BLaER1 treated with 17β-estradiol and CSF1 and Interleukin-3, amounts not matched to agents 10 nM and 100 nM (cell line): ENCODE results near the gene ZNF581.

Experiments used
- H3K27ac ChIP-seq, 11 experiments: shearing (Covaris generic); formaldehyde crosslinking; 2 replicates each; pipeline ENCODE4 v1.8.1; 2022
- H3K27me3 ChIP-seq, 11 experiments: shearing (Covaris generic); formaldehyde crosslinking; 2 replicates each; pipeline ENCODE4 v1.8.1; 2022
- H3K36me3 ChIP-seq, 11 experiments: shearing (Covaris generic); formaldehyde crosslinking; 2 replicates each; pipeline ENCODE4 v1.8.1; 2022
- H3K4me1 ChIP-seq, 10 experiments: shearing (Covaris generic); formaldehyde crosslinking; 2 replicates each; pipeline ENCODE4 v1.8.1; 2022
- H3K4me2 ChIP-seq, 11 experiments: shearing (Covaris generic); formaldehyde crosslinking; 2 replicates each; pipeline ENCODE4 v1.8.1; 2022
- H3K4me3 ChIP-seq, 10 experiments: shearing (Covaris generic); formaldehyde crosslinking; 2 replicates each; pipeline ENCODE4 v1.8.1; 2022
- H3K9ac ChIP-seq, 11 experiments: shearing (Covaris generic); formaldehyde crosslinking; 2 replicates each; pipeline ENCODE4 v1.8.1; 2022
- H3K9me3 ChIP-seq, 11 experiments: shearing (Covaris generic); formaldehyde crosslinking; replicated peaks in 1 of 11; 2 replicates each; pipeline ENCODE4 v1.8.1; 2022
- H4K20me1 ChIP-seq, 11 experiments: shearing (Covaris generic); formaldehyde crosslinking; 2 replicates each; pipeline ENCODE4 v1.8.1; 2022
- Cebpa-rat ChIP-seq, 11 experiments: shearing (Covaris generic); IDR thresholded peaks; 2 replicates each; pipeline ENCODE4 v1.8.1; 2022

The ZNF581 gene

DNA sequence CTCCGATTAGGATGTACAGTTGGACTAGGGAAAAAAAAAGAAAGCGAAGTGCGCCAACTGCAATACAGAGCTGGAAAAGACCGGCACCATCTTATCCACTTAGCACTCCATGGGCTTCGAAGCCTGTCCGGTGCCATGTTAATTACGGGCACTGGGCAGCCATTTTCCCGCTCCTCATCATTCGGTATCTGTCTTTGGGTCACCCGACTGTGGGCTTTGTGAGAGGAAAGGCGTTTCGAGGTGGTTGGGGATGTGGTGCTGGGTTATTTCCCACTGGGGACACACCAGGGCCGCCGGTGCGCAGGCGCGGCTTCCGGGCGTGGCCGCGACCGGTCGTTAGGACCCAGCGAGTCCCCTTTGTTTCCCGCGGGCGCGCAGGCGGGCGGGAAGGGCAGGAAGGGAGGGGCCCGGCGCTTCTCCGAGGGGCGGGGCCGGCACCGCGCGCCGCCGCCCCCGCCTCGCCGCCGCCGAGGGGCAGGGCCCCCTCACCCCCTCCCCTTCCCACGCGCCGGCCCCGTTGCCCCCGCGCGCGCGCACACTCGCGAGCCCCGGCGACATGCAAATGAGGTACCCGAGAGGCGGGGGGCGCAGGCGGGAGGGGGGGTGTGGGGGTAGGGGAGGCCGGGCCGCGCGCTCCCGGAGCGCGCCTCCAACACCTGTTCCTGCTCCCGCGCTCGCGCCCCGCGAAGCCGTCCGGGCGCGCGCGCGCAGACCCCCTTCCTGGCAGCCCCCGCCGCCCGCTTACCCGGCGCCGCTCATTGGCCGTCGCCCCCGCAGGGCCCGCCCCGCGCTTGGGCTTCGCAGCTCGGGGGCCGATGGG, 43.4 kb upstream of the ZNF581 start, which contains the start of gene ZNF524:
Gene ZNF524 (plus strand): TSS at position 447 of the 820 bp plus-strand sequence. CDS start 1,825 bp downstream, outside the sequence.
- H3K27me3 ChIP-seq: no peaks in the 10 kb centered on the region
- TF ChIP-seq Cebpa-rat (IDR thresholded peaks at IDR 0.05): no peak
- H3K27ac ChIP-seq: peak within 1 kb of the TSS; percentile 95 to 99 (median 97)
- H3K4me2 ChIP-seq: peak within 1 kb of the TSS; percentile 75 to 96 (median 87)
- peaks cover 0 to 8% (median 0%) of the 10 kb centered on the region in 11 experiments; a peak in 1 of 22 replicates for H4K20me1 ChIP-seq
- H3K9ac ChIP-seq: peak within 1 kb of the TSS; percentile 92 to 97 (median 94)
- H3K9me3 ChIP-seq: peaks cover 0 to 21% (median 12%) of the 10 kb centered on the region in 11 experiments; a peak in 17 of 22 replicates
- H3K36me3 ChIP-seq: peaks cover 31 to 49% (median 43%) of the 10 kb centered on the region in 11 experiments
- H3K4me3 ChIP-seq: peak within 1 kb of the TSS; percentile 64 to 79 (median 70)
- H3K4me1 ChIP-seq: peaks cover 30 to 52% (median 38%) of the 10 kb centered on the region in 10 experiments

GRCh38 chr19:55600662-55601028, 42.8 kb upstream of the ZNF581 start:
- H3K27ac ChIP-seq: peak overlapping the region; percentile 95 to 99 (median 97)

DNA sequence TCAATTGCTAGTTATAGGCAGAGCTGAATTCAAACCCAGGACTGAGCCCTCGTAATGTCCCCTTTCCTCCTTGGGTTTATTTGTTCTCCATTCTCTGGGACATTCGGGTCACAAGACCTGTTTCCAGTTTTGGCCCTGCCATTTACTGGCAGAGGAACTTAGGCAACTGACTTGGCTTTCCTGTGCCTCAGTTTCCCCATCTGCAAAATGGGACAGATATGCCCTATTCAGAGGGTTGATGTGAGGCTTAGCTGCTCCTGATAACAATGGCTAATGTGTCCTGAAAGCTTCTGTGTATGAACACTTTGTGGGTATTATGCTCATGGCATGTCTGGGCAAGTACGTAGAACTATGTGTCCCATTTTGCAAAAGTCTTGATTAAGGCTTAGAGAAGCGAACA, 42.4 kb upstream of the ZNF581 start:
- H3K9me3 ChIP-seq: peaks cover 0 to 10% (median 4%) of the 10 kb centered on the region in 11 experiments; a peak in 13 of 22 replicates
- peak overlapping the region; percentile 64 to 79 (median 70) for H3K4me3 ChIP-seq
- H3K4me1 ChIP-seq: peaks cover 30 to 52% (median 40%) of the 10 kb centered on the region in 10 experiments
- peaks cover 0 to 8% (median 0%) of the 10 kb centered on the region in 11 experiments; a peak in 1 of 22 replicates for H4K20me1 ChIP-seq
- peak overlapping the region; percentile 92 to 97 (median 94) for H3K9ac ChIP-seq
- no peaks in the 10 kb centered on the region for H3K27me3 ChIP-seq
- no peak for TF ChIP-seq Cebpa-rat (IDR thresholded peaks at IDR 0.05)
- peak overlapping the region; percentile 75 to 96 (median 87) for H3K4me2 ChIP-seq
- peak overlapping the region; percentile 95 to 99 (median 97); a peak in 19 of 22 replicates for H3K27ac ChIP-seq
- H3K36me3 ChIP-seq: peaks cover 21 to 38% (median 32%) of the 10 kb centered on the region in 11 experiments

More at GRCh38 chr19:55600662-55601028, 42.8 kb upstream of the ZNF581 start:
- Histone ChIP-seq H4K20me1 (peaks cover 0 to 8% (median 0%) of the 10 kb centered on the region in 11 experiments; a peak in 1 of 22 replicates), H3K27me3 (no peaks in the 10 kb centered on the region), H3K9ac (peak overlapping the region; percentile 92 to 97 (median 94)), H3K4me2 (peak overlapping the region; percentile 75 to 96 (median 87)), H3K36me3 (peaks cover 25 to 43% (median 37%) of the 10 kb centered on the region in 11 experiments), H3K4me3 (peak overlapping the region; percentile 64 to 79 (median 70)), H3K4me1 (peaks cover 30 to 52% (median 38%) of the 10 kb centered on the region in 10 experiments), H3K9me3 (peaks cover 0 to 15% (median 8%) of the 10 kb centered on the region in 11 experiments; a peak in 14 of 22 replicates)
- no peak for TF ChIP-seq Cebpa-rat (IDR thresholded peaks at IDR 0.05)

DNA sequence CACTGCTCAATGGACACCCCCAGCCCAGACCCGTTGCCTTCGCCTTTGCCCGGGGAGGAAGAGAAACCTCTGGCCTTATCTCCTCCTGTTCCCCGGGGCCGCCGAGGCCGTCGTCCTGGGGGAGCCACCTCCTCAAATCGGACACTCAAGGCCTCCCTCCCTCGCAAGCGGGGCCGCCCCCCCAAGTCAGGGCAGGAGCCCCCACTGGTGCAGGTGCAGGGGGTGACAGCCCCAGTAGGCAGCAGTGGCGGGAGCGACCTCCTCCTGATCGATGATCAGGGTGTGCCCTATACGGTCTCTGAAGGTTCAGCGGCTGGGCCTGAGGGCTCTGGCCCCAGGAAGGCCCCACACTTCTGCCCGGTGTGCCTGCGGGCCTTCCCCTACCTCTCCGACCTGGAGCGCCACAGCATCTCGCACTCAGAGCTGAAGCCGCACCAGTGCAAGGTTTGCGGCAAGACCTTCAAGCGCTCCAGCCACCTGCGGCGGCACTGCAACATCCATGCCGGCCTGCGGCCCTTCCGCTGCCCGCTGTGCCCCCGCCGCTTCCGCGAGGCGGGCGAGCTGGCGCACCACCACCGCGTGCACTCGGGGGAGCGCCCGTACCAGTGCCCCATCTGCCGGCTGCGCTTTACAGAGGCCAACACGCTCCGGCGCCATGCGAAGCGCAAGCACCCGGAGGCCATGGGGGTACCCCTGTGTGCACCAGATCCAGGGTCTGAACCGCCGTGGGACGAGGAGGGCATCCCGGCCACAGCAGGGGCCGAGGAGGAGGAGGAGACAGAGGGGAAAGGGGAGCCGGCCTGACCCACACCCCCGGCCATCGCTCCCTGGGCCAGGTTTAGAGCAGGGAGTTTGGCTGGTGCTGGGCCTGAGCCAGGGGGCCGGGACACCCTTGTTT, 41.1 kb upstream of the ZNF581 start:
- Histone ChIP-seq H3K4me2 (peak overlapping the region in 4 of 11 experiments; percentile 88 to 96 (median 91); a peak in 5 of 22 replicates), H3K27ac (peak overlapping the region in 10 of 11 experiments; percentile 13 to 99 (median 95); a peak in 14 of 22 replicates)
- TF ChIP-seq Cebpa-rat (IDR thresholded peaks at IDR 0.05): no peak

DNA sequence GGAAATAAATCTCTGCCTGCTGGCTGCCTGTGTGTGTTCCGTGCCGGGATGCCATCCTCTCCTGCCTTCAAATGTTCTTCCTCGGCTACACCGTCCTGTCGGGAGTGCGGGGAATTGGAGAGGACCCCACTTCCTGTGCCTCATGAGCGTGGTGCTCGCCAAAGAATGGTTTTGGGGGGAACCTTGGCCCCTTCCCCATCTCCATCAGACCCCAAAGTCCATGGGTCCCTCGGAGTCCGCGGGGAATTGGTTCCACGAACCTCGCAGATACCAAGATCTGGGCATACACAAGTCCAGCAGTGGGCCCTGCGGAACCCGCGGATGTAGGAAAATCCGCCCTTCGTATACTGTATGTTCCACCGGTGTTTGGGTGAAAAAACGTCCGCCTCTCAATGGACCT, 40.3 kb upstream of the ZNF581 start:
- no peak for TF ChIP-seq Cebpa-rat (IDR thresholded peaks at IDR 0.05)
- peak overlapping the region in 6 of 11 experiments; percentile 7 to 99 (median 32); a peak in 4 of 22 replicates for H3K27ac ChIP-seq

More for the DNA sequence above, 41.1 kb upstream of the ZNF581 start:
- Histone ChIP-seq H3K4me1 (peaks cover 41 to 63% (median 52%) of the 10 kb centered on the region in 10 experiments), H3K9ac (peak overlapping the region in 4 of 11 experiments; percentile 29 to 97 (median 95); a peak in 3 of 22 replicates), H3K36me3 (peaks cover 13 to 31% (median 25%) of the 10 kb centered on the region in 11 experiments; a peak in 21 of 22 replicates), H3K27me3 (no peaks in the 10 kb centered on the region), H3K4me3 (peak overlapping the region in 1 of 10 experiments; percentile 64; a peak in 1 of 20 replicates), H4K20me1 (peaks cover 0 to 15% (median 10%) of the 10 kb centered on the region in 11 experiments; a peak in 11 of 22 replicates), H3K9me3 (peaks cover 0 to 4% (median 0%) of the 10 kb centered on the region in 11 experiments; a peak in 1 of 22 replicates)

GRCh38 chr19:55603581-55604292, 39.7 kb upstream of the ZNF581 start:
- peaks cover 0 to 25% (median 22%) of the 10 kb centered on the region in 11 experiments; a peak in 12 of 22 replicates for H4K20me1 ChIP-seq
- H3K9ac ChIP-seq: peak overlapping the region; percentile 69 to 96 (median 90); a peak in 19 of 22 replicates
- no peaks in the 10 kb centered on the region for H3K27me3 ChIP-seq
- H3K27ac ChIP-seq: peak overlapping the region; percentile 86 to 95 (median 93); a peak in 20 of 22 replicates
- H3K36me3 ChIP-seq: peaks cover 11 to 35% (median 25%) of the 10 kb centered on the region in 11 experiments; a peak in 20 of 22 replicates
- H3K4me2 ChIP-seq: peak overlapping the region; percentile 71 to 99 (median 92)
- no peak for TF ChIP-seq Cebpa-rat (IDR thresholded peaks at IDR 0.05)
- peaks cover 0 to 4% (median 0%) of the 10 kb centered on the region in 11 experiments; a peak in 1 of 22 replicates for H3K9me3 ChIP-seq
- peaks cover 42 to 65% (median 55%) of the 10 kb centered on the region in 10 experiments for H3K4me1 ChIP-seq
- H3K4me3 ChIP-seq: peak overlapping the region; percentile 75 to 96 (median 87); a peak in 19 of 20 replicates

More for the DNA sequence above, 40.3 kb upstream of the ZNF581 start:
- Histone ChIP-seq H3K36me3 (peaks cover 9 to 29% (median 22%) of the 10 kb centered on the region in 11 experiments; a peak in 19 of 22 replicates), H3K27me3 (no peaks in the 10 kb centered on the region), H3K9ac (peak overlapping the region in 1 of 11 experiments; percentile 10; a peak in 1 of 22 replicates), H3K4me1 (peaks cover 48 to 68% (median 56%) of the 10 kb centered on the region in 10 experiments), H4K20me1 (peaks cover 0 to 20% (median 17%) of the 10 kb centered on the region in 11 experiments; a peak in 12 of 22 replicates), H3K9me3 (peaks cover 0 to 4% (median 0%) of the 10 kb centered on the region in 11 experiments; a peak in 1 of 22 replicates), H3K4me2 (peak overlapping the region in 4 of 11 experiments; percentile 86 to 96 (median 90); a peak in 5 of 22 replicates), H3K4me3 (no peak overlapping the region)

DNA sequence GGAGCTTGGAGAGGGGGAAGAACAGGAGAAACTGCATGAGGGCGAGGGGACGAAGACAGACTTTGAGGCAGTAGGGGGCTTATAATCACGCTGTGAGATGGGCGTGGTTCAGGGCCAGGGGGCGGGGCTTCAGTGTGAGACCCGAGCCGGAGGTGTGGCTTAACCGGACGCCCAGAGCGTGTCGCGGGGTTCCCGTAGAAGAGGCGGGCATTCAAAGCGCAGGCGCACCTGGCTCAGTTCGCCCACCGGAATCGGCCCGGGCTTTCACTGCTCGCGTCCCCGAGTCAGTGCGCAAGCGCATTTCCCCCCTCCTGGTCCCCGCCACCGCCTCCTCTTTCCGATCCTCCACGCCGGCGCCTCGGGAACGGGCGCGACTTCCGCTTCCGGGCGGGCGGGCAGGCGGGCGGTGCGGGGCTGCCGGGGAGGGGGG, 38.2 kb upstream of the ZNF581 start:
- no peak for TF ChIP-seq Cebpa-rat (IDR thresholded peaks at IDR 0.05)
- Histone ChIP-seq H3K27ac (peak overlapping the region; percentile 86 to 95 (median 93)), H3K4me3 (peak overlapping the region; percentile 75 to 96 (median 87)), H3K4me2 (peak overlapping the region in 8 of 11 experiments; percentile 71 to 99 (median 90); a peak in 13 of 22 replicates), H4K20me1 (peaks cover 0 to 40% (median 36%) of the 10 kb centered on the region in 11 experiments; a peak in 15 of 22 replicates), H3K36me3 (peaks cover 26 to 50% (median 38%) of the 10 kb centered on the region in 11 experiments), H3K4me1 (peaks cover 42 to 74% (median 55%) of the 10 kb centered on the region in 10 experiments), H3K9ac (peak overlapping the region; percentile 84 to 96 (median 94)), H3K9me3 (peaks cover 0 to 6% (median 0%) of the 10 kb centered on the region in 11 experiments; a peak in 2 of 22 replicates), H3K27me3 (no peaks in the 10 kb centered on the region)
